ENCODE results near the gene SRSF10. TPM values are rescaled to one million over a fixed set of nuclear protein-coding genes. Genes with fewer than 3 reads are reported as not detected.

SRSF10 gene
- total RNA-seq, 2 experiments from 2014 or later: 191 to 192 TPM

DNA sequence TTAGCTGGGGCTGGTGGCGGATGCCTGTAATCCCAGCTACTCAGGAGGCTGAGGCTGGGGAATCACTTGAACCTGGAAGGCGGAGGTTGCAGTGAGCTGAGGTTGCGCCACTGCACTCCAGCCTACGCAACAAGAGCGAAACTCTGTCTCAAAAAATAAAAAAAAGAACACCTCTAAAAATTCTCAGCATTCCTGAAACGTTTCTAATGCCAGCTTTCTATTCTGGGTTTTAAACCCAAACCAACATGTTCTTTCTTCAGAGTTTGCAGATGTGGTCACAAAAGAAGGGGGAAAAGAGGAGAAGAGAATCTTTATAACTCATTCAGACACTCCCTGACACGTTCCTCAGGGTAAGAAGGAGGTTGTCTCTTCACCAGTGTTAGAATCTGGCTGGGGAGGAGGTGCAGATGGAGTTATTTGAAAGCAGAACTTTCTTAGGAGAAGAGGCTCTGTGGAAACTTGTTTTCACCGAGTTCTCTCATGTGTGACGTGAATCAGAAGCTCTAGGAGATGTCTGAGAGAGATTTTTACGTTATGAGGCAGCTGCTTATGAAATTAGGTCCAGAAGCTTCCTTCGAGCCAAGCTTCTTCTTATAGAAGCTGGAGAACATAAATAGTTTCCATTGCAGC, 49.2 kb downstream of the SRSF10 start:
- Mint-ChIP-seq H3K36me3 (ENCODE audit: low read depth) (no peaks in the 10 kb centered on the region), H3K4me3 (no peak overlapping the region), H3K27me3 (peaks cover 11% of the 10 kb centered on the region), H3K27ac (no peak overlapping the region), H3K9me3 (no peaks in the 10 kb centered on the region), H3K4me1 (no peaks in the 10 kb centered on the region)
- ChIA-PET POLR2A (no interaction called here), CTCF (interaction anchor here (0.6 to 1.5 kb wide), 3 partner anchors 14 to 714 kb away, joined by 3 to 5 read pairs (median 3); partner anchors contain the start of gene HTR1D)
- DNase-seq: no peak

DNA sequence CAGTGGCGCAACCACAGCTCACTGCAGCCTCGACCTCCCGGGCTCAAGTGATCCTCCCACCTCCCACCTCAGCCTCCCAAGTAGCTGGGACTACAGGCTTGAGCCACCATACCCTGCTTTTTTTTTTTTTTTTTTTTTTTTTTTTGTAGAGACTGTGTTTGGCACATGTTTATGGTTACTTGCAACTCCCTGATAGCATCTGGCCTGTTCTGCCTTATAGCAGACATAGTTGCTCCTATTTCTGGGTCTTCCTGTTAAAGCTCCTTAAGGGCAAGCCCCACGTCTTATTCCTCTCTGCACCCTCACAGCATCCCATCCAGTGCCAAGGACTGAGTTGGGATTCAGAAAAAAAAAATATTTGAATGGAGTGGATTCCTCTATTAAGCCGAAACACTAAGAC, 49.9 kb downstream of the SRSF10 start:
- H3K27ac Mint-ChIP-seq: no peak overlapping the region

DNA sequence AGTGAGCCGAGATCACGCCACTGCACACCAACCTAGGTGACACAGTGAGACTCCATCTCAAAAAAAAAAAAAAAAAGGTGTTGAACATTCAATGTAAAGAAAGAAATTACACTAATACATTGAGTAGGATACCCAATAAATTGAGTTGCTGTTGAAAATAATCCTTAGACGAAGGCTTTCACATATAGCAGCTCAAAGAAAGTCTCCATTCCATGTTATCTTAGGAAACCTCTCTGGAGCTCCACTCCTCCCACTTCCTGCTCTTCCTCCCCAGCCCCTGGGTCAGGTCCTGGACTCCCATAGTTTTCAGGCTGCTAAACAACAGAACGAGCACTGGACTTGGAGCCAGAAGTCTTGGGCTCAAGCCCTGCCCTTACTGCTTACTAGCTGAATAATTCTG, 51.3 kb downstream of the SRSF10 start:
- Mint-ChIP-seq H3K36me3 (ENCODE audit: low read depth) (no peaks in the 10 kb centered on the region), H3K4me1 (no peaks in the 10 kb centered on the region), H3K9me3 (no peaks in the 10 kb centered on the region), H3K27ac (no peak overlapping the region), H3K4me3 (no peak overlapping the region), H3K27me3 (peaks cover 14% of the 10 kb centered on the region)
- DNase-seq: no peak
- POLR2A ChIA-PET: no interaction called here
- CTCF ChIA-PET: no interaction called here

More for the DNA sequence above, 49.9 kb downstream of the SRSF10 start:
- H3K4me1 Mint-ChIP-seq: no peaks in the 10 kb centered on the region
- H3K36me3 Mint-ChIP-seq (ENCODE audit: low read depth): no peaks in the 10 kb centered on the region
- CTCF ChIA-PET: interaction anchor here (0.6 to 1.5 kb wide), 2 partner anchors 14 to 55 kb away, joined by 3 to 5 read pairs; no protein-coding TSS in a partner anchor
- no peaks in the 10 kb centered on the region for H3K9me3 Mint-ChIP-seq
- H3K4me3 Mint-ChIP-seq: no peak overlapping the region
- POLR2A ChIA-PET: no interaction called here
- DNase-seq: no peak
- peaks cover 11% of the 10 kb centered on the region for H3K27me3 Mint-ChIP-seq

DNA sequence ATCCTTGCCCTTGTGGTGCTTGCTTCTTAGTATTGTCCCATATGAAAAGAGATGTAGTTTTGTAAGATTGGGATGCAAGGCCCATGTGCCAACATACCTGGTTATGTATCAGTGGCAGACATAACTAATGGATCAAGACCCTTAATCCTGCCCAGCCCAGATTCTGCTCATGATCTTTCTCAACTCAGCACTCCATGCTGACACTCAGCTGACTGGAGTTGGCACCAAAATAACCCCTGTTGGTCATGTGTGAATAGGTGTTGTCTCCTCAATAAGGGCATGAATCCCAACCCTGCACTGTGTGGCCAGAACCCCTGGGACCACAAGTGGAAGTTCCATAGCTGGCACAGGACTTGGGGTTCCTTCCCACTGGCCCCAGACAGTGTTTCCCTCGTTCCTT, 53.0 kb downstream of the SRSF10 start:
- H3K27ac Mint-ChIP-seq: no peak overlapping the region
- CTCF ChIA-PET: no interaction called here
- H3K27me3 Mint-ChIP-seq: peaks cover 15% of the 10 kb centered on the region
- no peaks in the 10 kb centered on the region for H3K4me1 Mint-ChIP-seq
- H3K36me3 Mint-ChIP-seq (ENCODE audit: low read depth): no peaks in the 10 kb centered on the region
- POLR2A ChIA-PET: no interaction called here
- DNase-seq: no peak
- H3K9me3 Mint-ChIP-seq: no peaks in the 10 kb centered on the region
- H3K4me3 Mint-ChIP-seq: no peak overlapping the region

DNA sequence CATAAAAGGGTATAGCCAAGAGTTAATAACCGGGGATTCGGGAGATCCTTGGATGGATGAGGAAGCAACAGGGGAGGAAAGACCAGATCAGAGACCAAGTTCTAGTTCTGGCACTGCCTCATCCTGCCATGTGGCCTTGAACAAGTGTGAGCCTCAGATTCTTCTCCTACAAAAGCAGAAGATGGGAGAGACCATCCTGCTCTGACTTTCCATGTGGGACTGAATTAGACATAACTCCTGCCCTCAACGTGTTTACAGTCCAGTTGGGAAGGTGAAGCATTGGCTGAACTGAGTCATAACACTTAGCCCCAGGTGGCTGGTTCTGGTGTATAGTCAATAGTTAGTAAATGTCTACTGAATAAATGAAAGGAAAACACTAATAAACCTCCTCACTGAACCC, 54.8 kb downstream of the SRSF10 start:
- Mint-ChIP-seq H3K27ac (no peak overlapping the region), H3K9me3 (no peaks in the 10 kb centered on the region), H3K4me1 (no peaks in the 10 kb centered on the region), H3K27me3 (peaks cover 10% of the 10 kb centered on the region), H3K36me3 (ENCODE audit: low read depth) (no peaks in the 10 kb centered on the region), H3K4me3 (no peak overlapping the region)
- ChIA-PET POLR2A (no interaction called here), CTCF (no interaction called here)
- no peak for DNase-seq

DNA sequence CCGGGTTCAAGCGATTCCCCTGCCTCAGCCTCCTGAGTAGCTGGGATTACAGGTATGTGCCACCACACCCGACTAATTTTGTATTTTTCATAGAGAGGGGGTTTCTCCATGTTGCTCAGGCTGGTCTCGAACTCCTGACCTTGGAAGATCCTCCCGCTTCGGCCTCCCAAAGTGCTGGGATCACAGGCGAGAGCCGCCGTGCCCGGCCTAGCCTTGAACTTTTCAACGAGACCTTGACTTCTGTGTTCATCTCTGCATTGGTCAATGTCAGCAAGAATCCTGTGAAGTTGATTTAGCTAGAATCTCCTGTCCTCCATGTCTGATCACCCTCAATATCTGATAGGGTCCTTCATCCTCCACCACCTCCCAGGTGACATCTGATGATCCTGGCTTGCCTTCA, 55.5 kb downstream of the SRSF10 start:
- DNase-seq: no peak
- Mint-ChIP-seq H3K9me3 (no peaks in the 10 kb centered on the region), H3K27ac (no peak overlapping the region), H3K36me3 (ENCODE audit: low read depth) (no peaks in the 10 kb centered on the region), H3K4me1 (peaks cover 2% of the 10 kb centered on the region), H3K27me3 (peaks cover 11% of the 10 kb centered on the region), H3K4me3 (no peak overlapping the region)
- ChIA-PET CTCF (no interaction called here), POLR2A (no interaction called here)

DNA sequence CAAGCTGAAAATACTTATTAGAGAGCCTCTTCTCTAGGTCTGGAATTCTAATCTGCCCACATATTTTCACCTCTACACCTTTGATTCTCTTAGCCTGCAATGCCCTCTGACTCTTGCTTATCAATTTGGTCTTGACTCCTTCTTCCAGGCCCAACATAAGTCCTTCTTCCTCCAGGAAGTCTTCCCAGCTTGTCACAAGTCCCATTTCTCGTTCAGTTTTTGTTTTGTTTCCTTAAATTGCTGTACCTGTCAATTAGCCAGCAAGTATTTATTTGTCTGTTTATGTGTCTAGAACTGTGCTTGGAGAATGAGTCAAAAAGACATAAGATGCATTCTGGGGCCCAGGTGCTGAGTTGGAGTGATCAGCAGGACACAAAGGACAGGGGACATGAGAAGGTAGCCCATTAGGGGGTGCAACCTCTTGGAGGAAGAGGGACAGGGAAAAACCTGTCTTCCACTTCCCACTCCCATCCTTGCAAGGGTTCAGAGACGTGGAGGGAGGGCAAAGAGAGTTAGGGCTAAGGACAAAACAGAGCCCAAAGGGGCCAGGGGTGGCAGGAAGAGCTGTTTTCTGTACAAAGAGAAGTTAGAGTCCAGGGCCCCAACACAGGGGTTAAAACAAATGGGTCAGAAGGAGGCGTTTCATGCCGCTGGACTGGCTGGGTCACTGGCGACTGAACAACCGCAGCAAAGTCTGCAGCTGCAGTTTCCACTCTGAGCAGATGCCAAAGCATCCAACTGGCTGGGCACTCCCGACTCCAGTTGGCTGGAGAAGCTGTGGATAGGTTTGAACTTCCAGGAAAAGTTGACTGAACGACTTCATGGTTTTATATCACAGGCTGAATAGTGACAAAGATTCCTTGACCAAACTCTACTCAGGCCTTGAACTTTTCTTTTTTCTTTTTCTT, 56.3 kb downstream of the SRSF10 start:
- CTCF ChIA-PET: no interaction called here
- no peak for DNase-seq
- peaks cover 2% of the 10 kb centered on the region for H3K4me1 Mint-ChIP-seq
- no peak overlapping the region for H3K27ac Mint-ChIP-seq
- H3K36me3 Mint-ChIP-seq (ENCODE audit: low read depth): no peaks in the 10 kb centered on the region
- POLR2A ChIA-PET: no interaction called here
- peaks cover 8% of the 10 kb centered on the region for H3K27me3 Mint-ChIP-seq
- H3K4me3 Mint-ChIP-seq: no peak overlapping the region
- no peaks in the 10 kb centered on the region for H3K9me3 Mint-ChIP-seq

DNA sequence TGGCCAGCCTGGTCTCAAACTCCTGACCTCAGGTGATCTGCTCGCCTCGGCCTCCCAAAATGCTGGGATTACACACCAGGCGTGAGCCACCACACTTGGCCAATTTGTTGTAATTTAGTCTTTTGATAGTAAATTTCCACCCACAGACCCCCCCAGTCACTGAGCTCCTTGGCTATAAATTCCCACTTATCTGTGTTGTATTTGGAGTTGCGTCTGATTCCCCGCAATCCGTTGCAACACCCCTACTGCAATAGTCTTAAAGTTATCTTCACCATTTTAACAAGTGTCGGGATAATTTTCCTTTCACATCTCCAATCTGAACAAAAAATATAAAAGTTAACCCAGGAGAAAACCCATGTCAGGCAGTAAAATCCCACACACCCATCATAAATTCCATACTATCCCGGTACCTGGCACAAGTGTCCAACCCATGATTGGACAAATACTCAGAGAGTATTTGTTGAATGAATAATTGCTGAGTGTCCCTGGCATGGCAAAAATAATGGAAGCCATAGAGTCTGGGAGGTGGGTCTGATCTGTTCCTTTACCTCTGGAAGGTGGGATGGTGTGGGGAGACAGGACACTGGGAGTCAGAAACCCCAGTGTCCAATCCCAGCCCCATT, 57.7 kb downstream of the SRSF10 start:
- ChIA-PET POLR2A (no interaction called here), CTCF (no interaction called here)
- Mint-ChIP-seq H3K4me3 (no peak overlapping the region), H3K4me1 (peaks cover 2% of the 10 kb centered on the region), H3K36me3 (ENCODE audit: low read depth) (no peaks in the 10 kb centered on the region), H3K27me3 (peaks cover 8% of the 10 kb centered on the region), H3K27ac (no peak overlapping the region), H3K9me3 (no peaks in the 10 kb centered on the region)
- no peak for DNase-seq

DNA sequence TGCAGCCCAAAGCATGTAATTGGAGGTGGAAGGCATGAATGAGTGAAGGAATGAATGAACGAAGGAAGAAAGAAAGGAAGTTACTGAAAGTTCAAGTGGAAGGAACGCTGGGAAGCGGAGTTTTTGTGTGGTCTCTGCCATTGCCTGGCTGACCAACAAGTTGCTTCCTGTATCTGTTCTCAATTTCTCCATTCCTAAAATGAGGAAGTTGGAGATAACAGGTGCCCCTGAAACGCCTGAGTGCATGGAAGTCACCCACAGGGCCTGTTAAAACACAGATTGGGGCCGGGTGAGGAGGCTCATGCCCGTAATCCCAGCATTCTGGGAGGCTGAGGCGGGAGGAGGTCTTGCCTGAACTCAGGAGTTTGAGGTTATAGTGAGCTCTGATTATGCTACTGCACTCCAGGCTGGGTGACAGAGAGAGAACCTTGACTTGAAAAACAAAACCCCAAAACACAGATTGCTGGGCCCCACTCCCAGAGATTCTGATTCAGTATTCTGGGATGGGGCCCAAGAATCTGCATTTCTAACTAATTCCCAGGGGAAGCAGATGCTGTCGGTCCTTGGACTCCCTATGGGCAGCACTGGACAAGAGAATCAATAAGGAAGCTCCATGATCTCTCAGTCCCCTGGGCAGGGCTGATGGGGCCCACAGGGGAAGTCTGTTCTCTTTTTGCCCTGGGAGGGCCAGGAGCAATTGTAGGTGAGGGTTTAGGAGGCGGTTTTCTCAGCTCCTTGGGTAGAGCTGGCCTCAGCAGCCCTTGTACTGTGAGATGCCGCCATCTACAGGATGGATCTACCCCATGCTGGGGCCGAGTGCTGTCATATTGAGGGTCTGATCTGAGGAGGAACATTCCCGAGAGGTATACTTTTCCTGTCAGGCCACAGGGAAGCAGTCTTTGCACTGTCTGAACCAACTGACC, 63.7 kb downstream of the SRSF10 start:
- peaks cover 19% of the 10 kb centered on the region for H3K4me1 Mint-ChIP-seq
- H3K27ac Mint-ChIP-seq: no peak overlapping the region
- POLR2A ChIA-PET: interaction anchor here (0.7 to 1.3 kb wide), 2 partner anchors 138 to 144 kb away, joined by 3 read pairs; partner anchors contain the start of gene PITHD1
- H3K4me3 Mint-ChIP-seq: no peak overlapping the region
- no peaks in the 10 kb centered on the region for H3K9me3 Mint-ChIP-seq
- peaks cover 3% of the 10 kb centered on the region for H3K27me3 Mint-ChIP-seq
- peak; percentile 54 for DNase-seq
- CTCF ChIA-PET: interaction anchor here (0.7 to 2.4 kb wide), 17 partner anchors 10 to 279 kb away, joined by 3 to 34 read pairs (median 4); partner anchors contain the start of gene PITHD1
- no peaks in the 10 kb centered on the region for H3K36me3 Mint-ChIP-seq (ENCODE audit: low read depth)

DNA sequence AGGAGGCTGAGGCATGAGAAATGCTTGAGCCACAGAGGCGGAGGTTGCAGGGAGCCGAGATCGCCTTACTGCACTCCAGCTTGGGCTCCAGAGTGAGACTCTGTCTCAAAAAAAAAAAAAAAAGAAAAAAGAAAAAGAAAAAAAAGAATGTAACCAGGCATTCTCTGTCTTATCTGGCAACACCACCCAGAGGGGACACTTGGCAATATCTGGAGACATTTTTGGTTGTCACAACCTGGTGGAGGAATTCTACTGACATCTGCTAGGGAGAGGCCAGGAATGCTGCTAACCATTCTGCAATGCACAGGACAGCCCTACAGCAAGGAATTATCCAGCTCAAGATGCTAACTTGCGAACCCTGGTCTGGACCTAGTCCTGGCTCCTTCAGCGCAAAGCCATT, 64.7 kb downstream of the SRSF10 start:
- ChIA-PET POLR2A (no interaction called here), CTCF (interaction anchor here (0.8 kb wide), 1 partner anchor 12 kb away, joined by 3 read pairs; no protein-coding TSS in a partner anchor)
- no peaks in the 10 kb centered on the region for H3K9me3 Mint-ChIP-seq
- no peak overlapping the region for H3K27ac Mint-ChIP-seq
- no peak for DNase-seq
- H3K36me3 Mint-ChIP-seq (ENCODE audit: low read depth): no peaks in the 10 kb centered on the region
- no peak overlapping the region for H3K4me3 Mint-ChIP-seq
- peaks cover 29% of the 10 kb centered on the region for H3K4me1 Mint-ChIP-seq
- peaks cover 5% of the 10 kb centered on the region for H3K27me3 Mint-ChIP-seq

DNA sequence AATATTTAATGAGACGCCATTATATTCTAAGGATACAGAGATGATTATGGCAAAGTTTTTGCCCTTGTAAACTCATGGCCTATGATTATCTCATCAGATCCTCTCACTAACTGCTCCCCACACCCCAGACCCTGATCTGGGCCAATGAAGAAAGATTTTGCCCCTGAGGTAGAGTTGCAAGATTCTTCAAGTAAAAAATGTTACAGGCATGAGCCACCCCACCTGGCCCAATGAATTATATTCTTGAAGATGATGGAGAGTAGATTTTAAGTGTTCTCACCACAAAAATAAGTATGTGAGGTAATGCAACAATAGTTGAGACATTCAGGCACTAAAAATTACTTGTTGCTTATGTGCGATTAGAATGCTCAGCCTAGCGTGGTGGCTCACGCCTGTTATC, 65.2 kb downstream of the SRSF10 start:
- ChIA-PET CTCF (interaction anchor here (0.8 kb wide), 1 partner anchor 11 kb away, joined by 3 read pairs; no protein-coding TSS in a partner anchor), POLR2A (no interaction called here)
- no peak overlapping the region for H3K4me3 Mint-ChIP-seq
- no peak for DNase-seq
- no peak overlapping the region for H3K27ac Mint-ChIP-seq
- H3K4me1 Mint-ChIP-seq: peaks cover 31% of the 10 kb centered on the region
- H3K36me3 Mint-ChIP-seq (ENCODE audit: low read depth): no peaks in the 10 kb centered on the region
- peaks cover 7% of the 10 kb centered on the region for H3K27me3 Mint-ChIP-seq
- no peaks in the 10 kb centered on the region for H3K9me3 Mint-ChIP-seq
